Omental fat pad (tissue), 4 donors: ENCODE results near the gene LSP1. TPM values are rescaled to one million over a fixed set of nuclear protein-coding genes. Genes with fewer than 3 reads are reported as not detected.

Experiments used
- ATAC-seq: fragments of 150-250 bp; one replicate; pipeline ENCODE4 v1.9.1; 2016; ENCODE audit warnings: mild to moderate bottlenecking, moderate library complexity; ENCODE audit not compliant: low FRiP score
- DNase-seq: peaks from one replicate; pipeline ENCODE4 v3.0.0-alpha.2; 2019; ENCODE audit warnings: low spot score
- total RNA-seq, 4 donors: library from RNA; depleted of rRNA; stranded (reverse); fragments of >200 nt; gene quantifications; one replicate each; pipeline ENCODE4 v1.1.0, GENCODE V29; 2016
- TF ChIP-seq, protein P1 (sequence below), 3 donors: fragments of 450-650 bp; IDR thresholded peaks; one replicate each; pipeline ENCODE4 v1.5.1; 2016 to 2017; ENCODE audit warnings: antibody characterized with exemption in 3 of 3, mild to moderate bottlenecking in 3 of 3, moderate library complexity in 2 of 3

Gene LSP1
- total RNA-seq, 4 donors from 2014 or later, result 12.1 to 71.2 (median 49.8) TPM

DNA sequence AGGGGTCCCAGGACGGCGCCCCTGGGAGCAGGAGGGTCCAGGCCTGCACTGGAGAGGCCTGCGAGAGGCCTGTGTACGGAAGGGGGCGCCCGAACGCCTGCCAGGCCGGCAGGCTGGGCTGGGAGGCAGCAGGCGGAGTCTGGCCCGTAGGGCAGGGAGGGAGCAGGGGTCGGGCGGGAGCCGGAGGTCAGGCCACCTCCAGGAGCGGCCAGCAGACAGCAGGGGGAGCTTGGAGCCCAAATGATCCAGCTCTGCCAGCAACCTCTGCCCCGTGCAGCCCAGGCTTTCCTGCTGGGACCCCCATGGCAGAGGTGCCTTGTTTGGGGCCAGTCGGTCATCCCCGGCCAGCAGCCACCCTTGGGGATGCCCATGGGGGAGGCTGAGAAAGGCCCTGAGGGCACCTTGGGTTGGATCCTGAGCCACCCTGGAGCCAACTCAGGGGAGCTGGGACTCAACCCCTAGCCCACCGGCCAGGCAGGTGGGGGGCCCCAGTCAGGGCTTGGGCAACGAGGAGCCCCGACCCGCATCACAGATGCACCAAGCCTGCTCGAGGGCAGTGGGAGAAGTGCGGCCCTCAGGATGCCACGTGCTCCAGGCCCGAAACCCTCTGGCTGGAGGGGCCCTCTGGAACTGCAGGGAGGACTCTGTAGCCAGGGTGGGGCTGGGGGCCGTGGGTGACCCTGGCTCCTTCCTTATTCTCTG lies 27.7 kb upstream of the LSP1 start:
- DNase-seq (no peak), ATAC-seq (no peak)

DNA sequence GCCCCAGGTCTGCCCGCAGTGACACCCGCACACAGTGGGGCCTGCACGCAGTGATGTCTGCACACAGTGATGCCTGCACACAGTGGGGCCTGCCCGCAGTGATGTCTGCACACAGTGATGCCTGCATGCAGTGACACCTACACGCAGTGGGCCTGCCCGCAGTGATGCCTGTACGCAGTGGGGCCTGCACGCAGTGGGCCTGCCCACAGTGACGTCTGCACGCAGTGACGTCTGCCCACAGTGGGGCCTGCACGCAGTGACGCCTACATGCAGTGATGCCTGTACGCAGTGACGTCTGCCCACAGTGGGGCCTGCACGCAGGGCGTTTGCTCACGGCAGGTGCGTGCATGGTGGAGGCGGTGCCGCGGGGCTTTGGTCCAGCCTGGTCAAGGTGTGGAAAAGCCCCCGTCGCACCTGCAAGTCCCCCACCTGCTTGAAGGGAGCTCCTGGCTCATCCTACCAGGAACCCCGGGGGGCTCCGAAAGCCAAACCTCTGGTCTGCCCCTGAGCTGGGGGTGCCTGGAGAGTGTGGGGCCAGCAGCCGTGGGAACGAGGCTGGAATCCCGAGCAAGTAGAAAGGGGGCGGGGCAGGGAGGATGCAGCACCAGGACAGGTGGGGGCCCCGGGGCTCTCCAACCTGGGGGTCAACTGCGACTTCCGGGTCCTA lies 27.0 kb upstream of the LSP1 start:
- TF ChIP-seq, protein P1, sequence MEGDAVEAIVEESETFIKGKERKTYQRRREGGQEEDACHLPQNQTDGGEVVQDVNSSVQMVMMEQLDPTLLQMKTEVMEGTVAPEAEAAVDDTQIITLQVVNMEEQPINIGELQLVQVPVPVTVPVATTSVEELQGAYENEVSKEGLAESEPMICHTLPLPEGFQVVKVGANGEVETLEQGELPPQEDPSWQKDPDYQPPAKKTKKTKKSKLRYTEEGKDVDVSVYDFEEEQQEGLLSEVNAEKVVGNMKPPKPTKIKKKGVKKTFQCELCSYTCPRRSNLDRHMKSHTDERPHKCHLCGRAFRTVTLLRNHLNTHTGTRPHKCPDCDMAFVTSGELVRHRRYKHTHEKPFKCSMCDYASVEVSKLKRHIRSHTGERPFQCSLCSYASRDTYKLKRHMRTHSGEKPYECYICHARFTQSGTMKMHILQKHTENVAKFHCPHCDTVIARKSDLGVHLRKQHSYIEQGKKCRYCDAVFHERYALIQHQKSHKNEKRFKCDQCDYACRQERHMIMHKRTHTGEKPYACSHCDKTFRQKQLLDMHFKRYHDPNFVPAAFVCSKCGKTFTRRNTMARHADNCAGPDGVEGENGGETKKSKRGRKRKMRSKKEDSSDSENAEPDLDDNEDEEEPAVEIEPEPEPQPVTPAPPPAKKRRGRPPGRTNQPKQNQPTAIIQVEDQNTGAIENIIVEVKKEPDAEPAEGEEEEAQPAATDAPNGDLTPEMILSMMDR (IDR thresholded peaks at IDR 0.05), result no peak
- DNase-seq, result no peak
- ATAC-seq, result no peak

More for the DNA sequence above, 27.7 kb upstream of the LSP1 start:
- TF ChIP-seq, protein P1 (IDR thresholded peaks at IDR 0.05), result no peak

DNA sequence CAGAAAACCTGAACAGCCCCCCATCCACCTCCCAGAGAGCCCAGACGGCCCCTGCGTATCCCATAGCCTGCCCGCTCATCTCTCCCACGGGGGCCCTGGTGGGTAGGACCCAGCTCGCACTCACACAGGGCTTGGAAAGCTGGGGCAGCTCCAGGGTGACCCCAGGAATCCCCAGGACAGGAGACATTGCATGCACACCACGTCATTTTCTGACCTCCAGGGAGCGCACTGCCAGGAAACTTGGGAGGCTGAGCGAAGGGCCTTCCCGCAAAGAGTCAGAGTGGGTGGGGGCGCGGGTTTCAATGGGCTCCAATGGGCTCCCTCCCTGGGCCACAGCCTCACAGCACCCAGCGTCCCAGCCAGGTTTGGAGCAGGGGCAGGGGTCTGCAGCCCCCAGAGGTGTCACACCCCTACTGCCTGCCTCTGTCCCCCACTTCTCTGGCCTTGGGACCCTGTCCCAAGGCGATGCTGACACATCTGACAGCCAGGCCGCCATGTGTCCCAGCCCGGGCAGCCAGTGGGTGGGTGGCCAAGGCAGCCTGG lies 26.3 kb upstream of the LSP1 start:
- DNase-seq, result no peak
- ATAC-seq, result no peak
- TF ChIP-seq, protein P1 (IDR thresholded peaks at IDR 0.05), result no peak

DNA sequence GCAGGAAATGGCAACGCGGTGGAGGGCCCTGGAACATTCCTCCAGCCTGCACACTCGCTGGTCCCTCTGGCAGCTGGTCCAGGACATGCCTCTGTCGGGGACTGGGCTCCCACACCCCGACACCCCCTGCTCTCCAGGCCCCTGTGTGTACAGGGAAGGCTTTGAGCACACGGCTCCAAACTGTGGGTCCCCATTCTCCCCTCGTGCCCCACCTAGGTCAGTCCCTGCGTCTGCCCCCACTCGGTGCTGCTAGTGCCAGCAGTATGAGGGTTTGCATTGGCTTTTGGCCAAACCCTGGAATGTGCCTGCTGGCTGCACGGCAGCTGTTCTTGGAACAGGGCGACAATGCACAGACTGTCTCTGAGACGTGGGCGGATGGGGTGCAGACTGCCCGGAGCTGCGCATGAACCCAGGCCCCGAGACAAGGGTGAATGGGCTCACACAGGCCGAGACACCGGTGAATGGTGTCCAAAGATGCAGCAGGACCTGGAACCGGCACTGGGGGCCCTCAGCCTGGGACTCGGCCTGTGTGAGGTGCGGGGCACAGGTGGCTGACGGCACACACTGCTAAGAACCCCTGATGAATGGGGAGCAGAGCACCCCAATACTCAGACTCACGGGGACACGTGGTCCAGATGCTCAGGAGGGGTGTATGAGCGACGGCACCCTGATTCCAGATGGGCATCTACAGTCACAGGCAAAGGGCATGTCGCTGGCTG lies 25.6 kb upstream of the LSP1 start:
- TF ChIP-seq, protein P1 (IDR thresholded peaks at IDR 0.05), result no peak
- ATAC-seq (no peak), DNase-seq (no peak)

DNA sequence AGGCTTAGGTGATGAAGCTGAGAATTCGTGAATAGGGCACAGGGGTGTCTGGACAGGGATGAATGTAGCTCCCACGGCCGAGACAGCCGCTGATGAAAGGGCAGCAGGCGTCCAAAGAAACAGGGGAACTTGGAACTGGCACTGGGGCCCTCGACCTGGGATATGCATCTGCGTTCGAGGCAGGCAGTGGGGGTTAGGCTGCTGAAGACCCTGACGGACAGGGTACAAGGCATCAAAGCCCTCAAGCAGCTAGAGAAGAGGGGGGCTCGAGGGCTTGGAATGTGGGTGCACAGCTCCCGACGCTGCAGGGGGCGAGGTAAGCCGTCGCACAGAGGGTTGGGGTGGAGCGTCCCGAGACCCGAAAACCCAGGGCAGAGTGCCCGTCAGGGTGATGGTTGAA lies 25.0 kb upstream of the LSP1 start:
- no peak for ATAC-seq

DNA sequence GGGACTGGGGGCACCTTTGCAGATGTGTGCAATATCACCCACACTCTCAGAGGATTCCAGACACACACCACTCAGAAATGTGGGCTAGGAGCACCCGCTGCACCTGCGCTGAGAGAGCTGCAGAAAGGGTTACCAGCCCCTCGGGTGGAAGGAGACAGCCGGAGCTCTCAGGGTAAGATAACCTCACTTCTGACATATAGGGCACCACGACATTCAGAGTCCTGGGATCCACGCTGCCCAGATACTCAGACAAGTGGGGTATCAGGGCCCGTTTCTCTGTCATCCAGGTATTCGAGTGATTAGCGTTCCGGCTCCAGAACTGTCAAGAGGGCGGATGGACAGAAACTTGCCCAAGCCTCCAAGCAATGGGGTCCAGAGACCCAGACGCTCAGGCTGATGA lies 24.3 kb upstream of the LSP1 start:
- TF ChIP-seq, protein P1 (IDR thresholded peaks at IDR 0.05), result no peak
- DNase-seq (no peak), ATAC-seq (no peak)

More for the DNA sequence above, 25.0 kb upstream of the LSP1 start:
- no peak for DNase-seq
- TF ChIP-seq, protein P1 (IDR thresholded peaks at IDR 0.05), result no peak
